ENCODE measurements around the gene POU4F3.

GRCh38 chr5:146368137-146368536, 29.5 kb downstream of the POU4F3 start:
- TF ChIP-seq, protein P1, sequence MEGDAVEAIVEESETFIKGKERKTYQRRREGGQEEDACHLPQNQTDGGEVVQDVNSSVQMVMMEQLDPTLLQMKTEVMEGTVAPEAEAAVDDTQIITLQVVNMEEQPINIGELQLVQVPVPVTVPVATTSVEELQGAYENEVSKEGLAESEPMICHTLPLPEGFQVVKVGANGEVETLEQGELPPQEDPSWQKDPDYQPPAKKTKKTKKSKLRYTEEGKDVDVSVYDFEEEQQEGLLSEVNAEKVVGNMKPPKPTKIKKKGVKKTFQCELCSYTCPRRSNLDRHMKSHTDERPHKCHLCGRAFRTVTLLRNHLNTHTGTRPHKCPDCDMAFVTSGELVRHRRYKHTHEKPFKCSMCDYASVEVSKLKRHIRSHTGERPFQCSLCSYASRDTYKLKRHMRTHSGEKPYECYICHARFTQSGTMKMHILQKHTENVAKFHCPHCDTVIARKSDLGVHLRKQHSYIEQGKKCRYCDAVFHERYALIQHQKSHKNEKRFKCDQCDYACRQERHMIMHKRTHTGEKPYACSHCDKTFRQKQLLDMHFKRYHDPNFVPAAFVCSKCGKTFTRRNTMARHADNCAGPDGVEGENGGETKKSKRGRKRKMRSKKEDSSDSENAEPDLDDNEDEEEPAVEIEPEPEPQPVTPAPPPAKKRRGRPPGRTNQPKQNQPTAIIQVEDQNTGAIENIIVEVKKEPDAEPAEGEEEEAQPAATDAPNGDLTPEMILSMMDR (IDR thresholded peaks at IDR 0.05) = no peak
- TF ChIP-seq EZH2 (IDR thresholded peaks at IDR 0.05) = no peak

All from neural progenitor cell (in vitro differentiated cells).